ENCODE results near the gene ATP1B2.

GRCh38 chr17:7611635-7612293 is 39.0 kb upstream of the ATP1B2 start:
- no peak for TF ChIP-seq CTCF (IDR thresholded peaks at IDR 0.05; ENCODE audit: low read length)
- TF ChIP-seq EZH2 (optimal IDR thresholded peaks at IDR 0.05; ENCODE audit: low read depth, low read length), result no peak
- no peak for TF ChIP-seq EZH2phosphoT487 (IDR thresholded peaks at IDR 0.05; ENCODE audit: low read length)
